Panc1 (cell line): ENCODE results near the gene ZSCAN21. TPM values are rescaled to one million over a fixed set of nuclear protein-coding genes. Genes with fewer than 3 reads are reported as not detected.
A peak's percentile ranks its signal among the peaks of the same experiment; 100 is the strongest.

ENCODE experiments used
- ATAC-seq: fragments of 200-7000 bp; cut with Tn5 transposase; 2 replicates; pipeline ENCODE4 v1.9.1; 2020; ENCODE audit warnings: mild to moderate bottlenecking, moderate library complexity
- BruUV-seq: library from RNA; stranded (reverse); fragments of 400-500 nt; replicated peaks from 2 replicates; lab custom pipeline; 2021; lab: Mats Ljungman, UMichigan
- CTCF ChIA-PET: fragments of 300-600 bp; sonication (Branson Sonifier 250); formaldehyde crosslinking; loops from one replicate; lab custom pipeline; 2022; ENCODE audit warnings: antibody characterized with exemption; lab: Charles Lee
- POLR2A ChIA-PET: fragments of 300-600 bp; sonication (Branson Sonifier 250); formaldehyde crosslinking; loops from one replicate; lab custom pipeline; 2022; ENCODE audit warnings: antibody characterized with exemption; lab: Charles Lee
- DNase-seq: peaks from one replicate; pipeline ENCODE4 v3.0.0-alpha.2; 2010; ENCODE audit warnings: low read depth, low spot score
- H3K27ac ChIP-seq: 2 replicates; pipeline ENCODE4 v1.5.1; 2011; ENCODE audit warnings: mild to moderate bottlenecking, low read length, inconsistent platforms
- H3K27me3 ChIP-seq: fragments of 200-500 bp; sonication (Bioruptor generic); 2 replicates; pipeline ENCODE4 v1.6.0; 2014; ENCODE audit warnings: low read length, inconsistent platforms; ENCODE audit not compliant: control insufficient read depth, insufficient read depth
- H3K36me3 ChIP-seq: fragments of 200-500 bp; sonication (Bioruptor generic); 2 replicates; pipeline ENCODE4 v1.5.1; 2014; ENCODE audit warnings: inconsistent platforms, mild to moderate bottlenecking, low read length, moderate library complexity; ENCODE audit not compliant: control insufficient read depth, insufficient read depth
- H3K4me1 ChIP-seq: 2 replicates; pipeline ENCODE4 v1.5.1; 2011; ENCODE audit warnings: inconsistent platforms, mild to moderate bottlenecking, low read length, moderate library complexity; ENCODE audit not compliant: control insufficient read depth, insufficient read depth
- H3K4me3 ChIP-seq, 2 experiments: 2 replicates each; pipeline ENCODE4 v1.5.1; 2011 to 2012; ENCODE audit warnings: low read depth in 2 of 2, low read length in 2 of 2, mild to moderate bottlenecking in 2 of 2, inconsistent platforms in 1 of 2, moderate library complexity in 1 of 2
- H3K9me3 ChIP-seq: fragments of 200-500 bp; sonication (Bioruptor generic); 2 replicates; pipeline ENCODE4 v1.5.1; 2014; ENCODE audit warnings: low read depth, mild to moderate bottlenecking, inconsistent platforms, low read length, moderate library complexity; ENCODE audit not compliant: control insufficient read depth, insufficient read depth
- CTCF ChIP-seq: fragments of 450-650 bp; IDR thresholded peaks from 2 replicates; pipeline ENCODE4 v1.5.1; 2017; ENCODE audit warnings: mild to moderate bottlenecking
- POLR2AphosphoS5 ChIP-seq: IDR thresholded peaks from 2 replicates; pipeline ENCODE4 v1.6.1; 2012; ENCODE audit warnings: mild to moderate bottlenecking, low read depth, low read length, moderate library complexity
- REST ChIP-seq, 2 experiments: IDR thresholded peaks; 2 replicates each; pipeline ENCODE4 v1.6.1; 2011 to 2012; ENCODE audit warnings: low read depth in 2 of 2, control low read depth in 1 of 2, low read length in 1 of 2, mild to moderate bottlenecking in 1 of 2, moderate library complexity in 1 of 2; ENCODE audit not compliant: insufficient read depth in 1 of 2
- SIN3A ChIP-seq: IDR thresholded peaks from 2 replicates; pipeline ENCODE4 v1.6.1; 2012; ENCODE audit warnings: low read depth, mild to moderate bottlenecking, low read length, moderate library complexity, borderline replicate concordance; ENCODE audit not compliant: insufficient read depth
- TCF7L2 ChIP-seq: IDR thresholded peaks from 2 replicates; pipeline ENCODE4 v1.6.1; 2011; ENCODE audit warnings: mild to moderate bottlenecking, low read depth, low read length, inconsistent platforms
- in situ Hi-C: cut with HindIII; loops from 2 replicates; pipeline ENCODE4 v1.10.0; 2016; ENCODE audit warnings: low sequenced_read_pairs, low pct_unique_long_range_greater_than_20kb
- intact Hi-C: fragments of 100-400 bp; cut with micrococcal nuclease; formaldehyde crosslinking; loops from one replicate; pipeline ENCODE4 v1.10.0; 2022; ENCODE audit not compliant: unreplicated experiment
- total RNA-seq: library from RNA; stranded (reverse); gene quantifications from one replicate; pipeline ENCODE4 v1.2.1, GENCODE V29; 2021; ENCODE audit not compliant: unreplicated experiment

Gene ZSCAN21
- total RNA-seq, 1 experiment from 2014 or later = 13.4 TPM

GRCh38 chr7:100093925-100094486, 44.4 kb downstream of the ZSCAN21 start:
- ATAC-seq (peak; percentile 19; the same call in 1 of the 2 replicates), DNase-seq (no peak)
- Histone ChIP-seq H3K36me3 (peaks cover 46% of the 10 kb centered on the region), H3K4me1 (peaks cover 23% of the 10 kb centered on the region), H3K27ac (peak overlapping the region; percentile 52; the same call in 1 of the 2 replicates), H3K27me3 (no peaks in the 10 kb centered on the region), H3K4me3 (no peak overlapping the region), H3K9me3 (no peaks in the 10 kb centered on the region)
- in situ Hi-C loops = no loop called here
- TF ChIP-seq SIN3A (no peak), REST (IDR thresholded peaks at IDR 0.05; ENCODE audit: insufficient read depth in 1 of 2, low read depth in 2 of 2, low read length in 1 of 2) (no peak), POLR2AphosphoS5 (peak; percentile 48; the same call in 1 of the 2 replicates), CTCF (no peak), TCF7L2 (no peak)
- no TSS peak for BruUV-seq
- intact Hi-C loops = no loop called here
- ChIA-PET POLR2A (no interaction called here), CTCF (no interaction called here)

- CTCF ChIA-PET = no interaction called here
- Histone ChIP-seq H3K36me3 (peaks cover 55% of the 10 kb centered on the region), H3K27me3 (no peaks in the 10 kb centered on the region), H3K27ac (peak overlapping the region; percentile 36; the same call in 1 of the 2 replicates), H3K9me3 (no peaks in the 10 kb centered on the region), H3K4me3 (no peak overlapping the region), H3K4me1 (peaks cover 28% of the 10 kb centered on the region)
- no TSS peak for BruUV-seq
- in situ Hi-C loops (no loop called here), intact Hi-C loops (no loop called here)
- ATAC-seq (no peak), DNase-seq (no peak)
- TF ChIP-seq TCF7L2 (no peak), CTCF (no peak), POLR2AphosphoS5 (no peak), REST (IDR thresholded peaks at IDR 0.05; ENCODE audit: insufficient read depth in 1 of 2, low read depth in 2 of 2, low read length in 1 of 2) (no peak), SIN3A (no peak)
- POLR2A ChIA-PET = no interaction called here
Observed at GRCh38 chr7:100095289-100095688, 45.7 kb downstream of the ZSCAN21 start.
